Gastroesophageal sphincter (tissue), 3 donors: Measurements from ENCODE around the gene VWA5B2.

Experiments used
- CTCF ChIP-seq, 4 experiments: fragments of 200-600 bp in 2 of 4; fragments of 450-650 bp in 2 of 4; sonication (generic) in 1 of 4; IDR thresholded peaks; one replicate each; pipeline ENCODE4 v1.5.1; 2017 to 2019; ENCODE audit warnings: antibody characterized with exemption in 4 of 4, mild to moderate bottlenecking in 2 of 4, moderate library complexity in 2 of 4
- POLR2AphosphoS5 ChIP-seq: sonication (generic); formaldehyde crosslinking; IDR thresholded peaks from one replicate; pipeline ENCODE4 v1.6.1; 2017; ENCODE audit warnings: antibody characterized with exemption

GRCh38 chr3:184241141-184241446 is 11.7 kb downstream of the VWA5B2 start:
- TF ChIP-seq CTCF (IDR thresholded peaks at IDR 0.05): no peak
- no peak for TF ChIP-seq POLR2AphosphoS5
